HepG2 (cell line): Measurements from ENCODE around the gene DIP2C. TPM values are rescaled to one million over a fixed set of nuclear protein-coding genes. Genes with fewer than 3 reads are reported as not detected.

Experiments
- ATAC-seq: fragments of 200-7000 bp; cut with Tn5 transposase; 3 replicates; pipeline ENCODE4 v1.9.1; 2020; ENCODE audit warnings: mild to moderate bottlenecking, moderate library complexity
- BruUV-seq: library from RNA; stranded (reverse); fragments of 400-500 nt; replicated peaks from 2 replicates; lab custom pipeline; 2021; lab: Mats Ljungman, UMichigan
- CTCF ChIA-PET: fragments of 300-600 bp; formaldehyde crosslinking; extraction: SDS; loops from one replicate; lab custom pipeline; 2021; ENCODE audit warnings: low total read pairs, inconsistent platforms, low intra/inter-chr PET ratio; lab: Yijun Ruan, JAX
- POLR2A ChIA-PET: fragments of 350-600 bp; sonication (Branson Sonifier 250); formaldehyde crosslinking; loops from one replicate; lab custom pipeline; 2020; ENCODE audit warnings: antibody characterized with exemption, inconsistent platforms; lab: Yijun Ruan, JAX
- DNase-seq: peaks from one replicate; pipeline ENCODE4 v3.0.0-alpha.2; 2015; ENCODE audit warnings: low spot score
- FAIRE-seq: peaks from 3 replicates; lab custom pipeline; 2011; peaks lifted over from hg19 to GRCh38; lab: Jason Lieb, UNC
- H2AFZ ChIP-seq: one replicate; pipeline ENCODE4 v1.6.1; 2011; ENCODE audit warnings: low read length, inconsistent platforms
- H3K27ac ChIP-seq: fragments of 300-600 bp; 3 replicates; pipeline ENCODE4 v1.8.0; 2011; ENCODE audit warnings: mixed run types, mild to moderate bottlenecking, mixed read lengths, low read length, inconsistent platforms; ENCODE audit not compliant: insufficient read depth; ENCODE audit errors: extremely low read length
- H3K27me3 ChIP-seq, 2 experiments: fragments of 200-600 bp in 1 of 2; 2 replicates in 1 of 2; 3 replicates in 1 of 2; pipeline versions ENCODE4 v1.6.0 to v1.8.0; 2011; ENCODE audit warnings: low read length in 2 of 2, mild to moderate bottlenecking in 2 of 2, moderate library complexity in 2 of 2, inconsistent platforms in 1 of 2; ENCODE audit not compliant: insufficient read depth in 2 of 2, control insufficient read depth in 1 of 2
- H3K36me3 ChIP-seq, 2 experiments: fragments of 200-600 bp in 1 of 2; replicated peaks in 1 of 2; 2 replicates in 1 of 2; 3 replicates in 1 of 2; pipeline versions ENCODE4 v1.5.1 to v1.8.0; 2011; ENCODE audit warnings: low read length in 2 of 2, inconsistent platforms in 1 of 2; ENCODE audit not compliant: insufficient read depth in 2 of 2, control insufficient read depth in 1 of 2
- H3K4me1 ChIP-seq: 2 replicates; pipeline ENCODE4 v1.5.1; 2012; ENCODE audit warnings: low read length, inconsistent platforms; ENCODE audit not compliant: insufficient read depth
- H3K4me2 ChIP-seq: 2 replicates; pipeline ENCODE4 v1.6.0; 2011; ENCODE audit warnings: low read depth, low read length, inconsistent platforms
- H3K4me3 ChIP-seq, 3 experiments: fragments of 200-600 bp in 1 of 3; sonication (generic), shearing (Covaris generic) in 1 of 3; replicated peaks in 1 of 3; 2 replicates each; pipeline ENCODE4 v1.5.1; 2011 to 2016; ENCODE audit warnings: low read length in 3 of 3, inconsistent platforms in 2 of 3, low read depth in 2 of 3, mild to moderate bottlenecking in 2 of 3, control low read depth in 1 of 3, mixed read lengths in 1 of 3; ENCODE audit not compliant: insufficient read depth in 1 of 3
- H3K79me2 ChIP-seq: one replicate; pipeline ENCODE4 v1.6.1; 2011; ENCODE audit warnings: low read length, inconsistent platforms; ENCODE audit not compliant: insufficient read depth
- H3K9ac ChIP-seq: 2 replicates; pipeline ENCODE4 v1.6.0; 2011; ENCODE audit warnings: mild to moderate bottlenecking, low read depth, low read length, inconsistent platforms; ENCODE audit not compliant: insufficient read depth
- H3K9me3 ChIP-seq: 2 replicates; pipeline ENCODE4 v1.5.1; 2012; ENCODE audit warnings: mild to moderate bottlenecking, low read length
- H4K20me1 ChIP-seq: 2 replicates; pipeline ENCODE4 v1.6.0; 2011; ENCODE audit warnings: inconsistent platforms, mild to moderate bottlenecking, low read length, moderate library complexity; ENCODE audit not compliant: insufficient read depth
- CSRNP1 ChIP-seq: sonication (generic); formaldehyde crosslinking; IDR thresholded peaks from 2 replicates; pipeline ENCODE4 v1.8.1; 2023; ENCODE audit warnings: mild to moderate bottlenecking, missing genetic modification reagents
- GRHL1 ChIP-seq: sonication (generic); formaldehyde crosslinking; conservative IDR thresholded peaks from 2 replicates; pipeline ENCODE4 v1.8.0; 2022; ENCODE audit warnings: missing genetic modification reagents
- TEAD2 ChIP-seq: sonication (generic); formaldehyde crosslinking; IDR thresholded peaks from 2 replicates; pipeline ENCODE4 v1.9.0; 2021; ENCODE audit warnings: missing genetic modification reagents
- U2AF1 ChIP-seq: fragments of 200-400 bp; formaldehyde crosslinking; optimal IDR thresholded peaks from 2 replicates; pipeline ENCODE3; 2017; ENCODE audit warnings: mild to moderate bottlenecking, low read depth, low read length
- ZBTB40 ChIP-seq, 2 experiments: fragments of 450-650 bp in 1 of 2; sonication (generic) in 1 of 2; formaldehyde crosslinking in 1 of 2; IDR thresholded peaks; 2 replicates each; pipeline versions ENCODE4 v1.6.1 to v1.8.0; 2016 to 2022; ENCODE audit warnings: antibody characterized with exemption in 1 of 2, mild to moderate bottlenecking in 1 of 2, missing genetic modification reagents in 1 of 2
- ZKSCAN5 ChIP-seq: sonication (generic); formaldehyde crosslinking; IDR thresholded peaks from 2 replicates; pipeline ENCODE4 v1.5.1; 2020; ENCODE audit warnings: mild to moderate bottlenecking, missing genetic modification reagents
- ZNF616 ChIP-seq: sonication (generic); formaldehyde crosslinking; IDR thresholded peaks from 2 replicates; pipeline ENCODE4 v1.5.0; 2020; ENCODE audit warnings: low read depth, mild to moderate bottlenecking, missing genetic modification reagents
- ZNF737 ChIP-seq: sonication (generic); formaldehyde crosslinking; IDR thresholded peaks from 2 replicates; pipeline ENCODE4 v1.5.0; 2020; ENCODE audit warnings: missing genetic modification reagents, mild to moderate bottlenecking, borderline replicate concordance
- ZNF746 ChIP-seq: sonication (generic); formaldehyde crosslinking; IDR thresholded peaks from 2 replicates; pipeline ENCODE4 v1.8.0; 2022; ENCODE audit warnings: mild to moderate bottlenecking, missing genetic modification reagents
- ZNF850 ChIP-seq: sonication (generic); formaldehyde crosslinking; conservative IDR thresholded peaks from 2 replicates; pipeline ENCODE4 v1.9.0; 2021; ENCODE audit warnings: mild to moderate bottlenecking, missing genetic modification reagents
- WGBS: methylation state at CpG from one replicate; pipeline ENCODE4 v1.1.6; 2017; ENCODE audit warnings: low lambda C conversion rate; 5-methylcytosine and 5-hydroxymethylcytosine counted together
- in situ Hi-C: cut with HindIII; loops from 2 replicates; pipeline ENCODE4 v1.10.0; 2017; ENCODE audit warnings: low pct_unique_long_range_greater_than_20kb; ENCODE audit not compliant: extremely low pct_ligation_motif_present
- intact Hi-C: fragments of 100-400 bp; cut with micrococcal nuclease; formaldehyde crosslinking; loops from one replicate; pipeline ENCODE4 v1.10.0; 2022; ENCODE audit not compliant: unreplicated experiment
- polyA plus RNA-seq, 8 experiments: library from polyadenylated mRNA; depleted of rRNA in 3 of 8; stranded (reverse) in 7 of 8; unstranded in 1 of 8; fragments of >200 nt; fragmentation: Illumina TruSeq in 4 of 8; extraction: Trizol in 4 of 8; gene quantifications; 2 replicates each; pipeline versions ENCODE4 v1.2.1 to v1.2.3, GENCODE V29; 2011 to 2016; ENCODE audit warnings: low read depth in 4 of 8, missing spikeins in 1 of 8, mixed read lengths in 1 of 8; ENCODE audit not compliant: insufficient read depth in 1 of 8
- total RNA-seq, 5 experiments: library from RNA; depleted of rRNA; stranded (reverse); fragments of >200 nt; fragmentation: Illumina TruSeq; extraction: Trizol; gene quantifications; 2 replicates each; pipeline ENCODE4 v1.2.3, GENCODE V29; 2016; ENCODE audit warnings: low read depth in 1 of 5

DIP2C gene
- total and polyA plus RNA-seq, 2 of the 13 experiments (the other 11 are each of a cell fraction or from before 2014, with no cell fraction given): 2.2 to 2.7 TPM

- Histone ChIP-seq H4K20me1 (no peaks in the 10 kb centered on the region; the same call in none of the 2 replicates), H3K4me2 (no peak overlapping the region), H2AFZ (no peak overlapping the region), H3K4me1 (peaks cover 32% of the 10 kb centered on the region), H3K79me2 (no peaks in the 10 kb centered on the region), H3K27ac (no peak overlapping the region), H3K36me3 (no peaks in the 10 kb centered on the region), H3K27me3 (no peaks in the 10 kb centered on the region), H3K9me3 (no peaks in the 10 kb centered on the region), H3K9ac (no peak overlapping the region), H3K4me3 (no peak overlapping the region)
- DNase-seq: no peak
- no TSS peak for BruUV-seq
- 90% methylated on average over 8 of the region's 8 CpGs for WGBS
- intact Hi-C loops: no loop called here
- CTCF ChIA-PET: no interaction called here
- no peak for ATAC-seq
- TF ChIP-seq U2AF1: no peak
- TF ChIP-seq ZNF850 (CRISPR knock-in tag): no peak
- no peak for TF ChIP-seq ZKSCAN5 (CRISPR knock-in tag)
- TF ChIP-seq GRHL1 (CRISPR knock-in tag): no peak
- no peak for TF ChIP-seq ZNF616
- no peak for TF ChIP-seq ZNF746 (CRISPR knock-in tag)
- TF ChIP-seq ZNF737: no peak
- no peak for TF ChIP-seq TEAD2 (CRISPR knock-in tag)
- TF ChIP-seq ZBTB40 (IDR thresholded peaks at IDR 0.05): no peak
- no peak for TF ChIP-seq ZBTB40 (CRISPR knock-in tag; IDR thresholded peaks at IDR 0.05)
- TF ChIP-seq CSRNP1 (CRISPR knock-in tag): no peak
- no peak for FAIRE-seq
- in situ Hi-C loops: no loop called here
- POLR2A ChIA-PET: no interaction called here
Observed at GRCh38 chr10:515674-516073, 173.8 kb downstream of the DIP2C start.
